AG10803 (cell line): ENCODE data around the gene ASPDH.

ENCODE experiments used
- DNase-seq: peaks from one replicate; pipeline ENCODE4 v3.0.0; 2010; ENCODE audit warnings: low read depth
- H3K4me3 ChIP-seq: 2 replicates; pipeline ENCODE4 v1.5.1; 2011; ENCODE audit warnings: mild to moderate bottlenecking, low read length, control low read depth
- CTCF ChIP-seq: conservative IDR thresholded peaks from 2 replicates; pipeline ENCODE4 v1.5.1; 2011; ENCODE audit warnings: mild to moderate bottlenecking, low read length, control low read depth, inconsistent platforms

ASPDH gene

GRCh38 chr19:50492303-50493052 lies 21.2 kb downstream of the ASPDH start:
- no peak for TF ChIP-seq CTCF
- DNase-seq = no peak
- no peak overlapping the region for H3K4me3 ChIP-seq

GRCh38 chr19:50490991-50491472 lies 22.7 kb downstream of the ASPDH start:
- no peak overlapping the region for H3K4me3 ChIP-seq
- peak; percentile 16 for DNase-seq
- no peak for TF ChIP-seq CTCF

GRCh38 chr19:50490411-50490811 lies 23.3 kb downstream of the ASPDH start:
- TF ChIP-seq CTCF = no peak
- H3K4me3 ChIP-seq = no peak overlapping the region
- DNase-seq = no peak

- no peak for TF ChIP-seq CTCF
- DNase-seq = no peak
- no peak overlapping the region for H3K4me3 ChIP-seq
These were observed 24.2 kb downstream of the ASPDH start for GRCh38 chr19:50489461-50490011.

GRCh38 chr19:50488389-50489194 lies 25.1 kb downstream of the ASPDH start:
- no peak for TF ChIP-seq CTCF
- H3K4me3 ChIP-seq = no peak overlapping the region
- DNase-seq = no peak

GRCh38 chr19:50486823-50487515 lies 26.7 kb downstream of the ASPDH start:
- TF ChIP-seq CTCF = peak; percentile 42
- H3K4me3 ChIP-seq = no peak overlapping the region
- DNase-seq = peak; percentile 11
